HG03045 (cell line): ENCODE results near the gene PHC2.

ENCODE experiments used
- ATAC-seq: cut with Tn5 transposase; IDR thresholded peaks from one replicate; pipeline ENCODE4 v1.9.1; 2021; ENCODE audit warnings: mild to moderate bottlenecking, moderate library complexity; ENCODE audit not compliant: unreplicated experiment

Gene PHC2

DNA sequence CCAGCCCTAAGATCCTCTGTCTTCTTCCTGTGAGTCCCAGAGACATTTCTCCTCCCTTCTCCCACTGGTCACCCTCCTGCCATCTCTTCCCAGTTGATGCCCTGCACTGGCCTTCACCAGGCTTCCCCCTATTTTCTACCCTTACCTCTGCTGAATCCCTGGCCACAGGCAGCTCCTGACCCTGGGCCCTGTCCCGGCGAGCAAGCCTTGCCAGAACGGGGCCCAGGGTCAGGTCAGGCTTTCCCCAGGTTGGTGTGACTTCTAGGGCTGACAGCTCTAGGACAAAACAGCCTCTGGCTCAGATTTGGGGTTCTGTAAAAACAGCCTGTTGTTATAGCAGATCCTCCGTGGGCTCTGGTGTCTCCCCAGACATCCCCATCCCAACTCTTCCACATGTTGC is 57.3 kb downstream of the PHC2 start:
- no peak for ATAC-seq

DNA sequence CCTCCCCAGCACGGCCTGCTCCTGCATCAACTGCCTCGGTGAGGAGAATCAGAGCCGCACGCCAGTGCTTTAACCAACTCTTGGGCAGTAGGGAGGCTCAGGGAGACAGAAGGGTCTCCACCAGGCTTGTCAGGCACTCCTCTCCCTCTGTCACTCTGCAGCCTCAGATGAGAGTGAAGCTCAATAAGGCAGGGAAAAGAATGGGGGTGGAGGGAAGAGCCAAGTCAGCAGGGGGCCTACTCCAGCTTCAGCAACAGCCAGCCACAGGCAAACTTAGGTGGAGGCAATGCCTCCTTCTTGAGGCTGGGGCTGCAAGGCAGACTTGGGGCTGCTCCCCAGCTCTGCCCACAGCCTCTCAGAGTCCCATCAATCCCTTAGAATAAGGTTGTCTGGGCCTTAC is 58.2 kb downstream of the PHC2 start:
- no peak for ATAC-seq

DNA sequence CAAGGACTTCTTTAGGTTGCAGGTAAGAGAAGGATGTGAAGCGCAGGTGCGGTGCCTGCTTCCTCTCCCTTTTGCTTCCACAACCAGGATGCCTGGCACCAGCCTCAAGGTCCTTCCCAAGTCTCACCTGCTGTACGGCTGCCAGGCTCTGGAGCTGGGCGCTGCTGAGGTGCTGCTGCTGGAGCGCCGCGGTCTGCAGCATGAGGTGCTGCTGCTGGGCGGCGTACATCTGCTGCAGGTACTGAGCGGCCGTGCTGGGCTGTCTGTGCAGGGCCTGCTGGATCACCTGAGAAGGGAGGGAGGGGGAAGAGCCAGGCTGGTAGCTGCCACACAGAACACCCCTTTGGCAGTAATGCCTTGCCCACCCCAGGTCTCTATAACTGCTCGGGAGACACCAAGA is 58.7 kb downstream of the PHC2 start:
- no peak for ATAC-seq

DNA sequence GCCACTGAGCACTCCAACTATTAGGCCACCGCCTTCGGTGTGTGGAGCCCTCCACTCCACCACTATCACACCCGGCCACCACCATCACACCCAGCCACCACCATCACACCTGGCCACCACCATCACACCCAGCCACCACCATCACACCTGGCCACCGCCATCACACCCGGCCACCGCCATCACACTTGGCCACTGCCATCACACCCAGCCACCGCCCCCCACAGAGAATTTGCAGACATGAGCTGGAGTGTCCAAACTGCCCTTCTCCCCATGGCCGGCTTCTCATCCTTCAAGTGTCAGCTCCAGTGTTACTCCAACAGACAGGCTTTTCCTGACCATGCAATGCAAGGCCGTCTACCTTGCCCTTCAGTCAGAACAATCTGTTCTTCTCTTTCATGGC is 59.6 kb downstream of the PHC2 start:
- ATAC-seq = no peak

DNA sequence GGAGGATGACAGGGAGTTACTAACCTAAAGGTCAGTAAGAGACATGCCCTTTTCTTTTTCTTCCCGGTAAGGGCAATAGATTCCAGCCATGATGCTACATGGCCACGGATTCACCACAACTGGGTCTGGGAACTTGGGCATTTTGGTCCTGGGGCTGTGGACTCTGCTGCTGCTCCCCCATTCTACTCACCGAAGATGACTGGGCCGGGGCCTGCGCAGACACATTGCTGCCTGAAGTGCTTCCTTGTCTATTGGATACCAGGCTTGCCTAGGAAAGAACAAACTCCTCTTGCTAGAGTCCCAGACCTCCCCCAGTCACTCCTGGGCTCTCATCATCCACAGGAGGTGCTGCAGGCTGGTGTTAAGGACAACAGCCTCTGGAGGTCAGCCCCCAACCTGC is 60.1 kb downstream of the PHC2 start:
- no peak for ATAC-seq

DNA sequence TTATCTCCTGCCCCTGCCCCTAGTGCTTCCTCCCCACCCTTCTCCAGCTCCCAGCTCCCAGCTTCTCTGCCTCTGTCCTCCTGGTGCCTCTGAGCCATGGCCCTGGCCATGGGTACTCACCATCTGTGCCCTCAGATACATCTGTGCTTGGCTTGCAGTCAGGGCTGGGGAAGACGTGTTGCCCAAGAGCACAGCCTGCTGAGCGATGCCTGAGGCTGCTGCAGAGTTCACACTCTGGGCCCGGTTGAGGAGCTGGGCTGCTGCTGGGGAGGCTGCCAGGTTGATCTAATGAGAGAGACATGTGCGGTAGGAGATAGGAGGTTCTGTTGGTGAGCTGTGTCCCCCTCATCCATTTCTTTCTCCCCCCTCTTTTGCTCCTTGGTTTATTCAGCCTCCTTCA is 60.6 kb downstream of the PHC2 start:
- ATAC-seq = no peak

DNA sequence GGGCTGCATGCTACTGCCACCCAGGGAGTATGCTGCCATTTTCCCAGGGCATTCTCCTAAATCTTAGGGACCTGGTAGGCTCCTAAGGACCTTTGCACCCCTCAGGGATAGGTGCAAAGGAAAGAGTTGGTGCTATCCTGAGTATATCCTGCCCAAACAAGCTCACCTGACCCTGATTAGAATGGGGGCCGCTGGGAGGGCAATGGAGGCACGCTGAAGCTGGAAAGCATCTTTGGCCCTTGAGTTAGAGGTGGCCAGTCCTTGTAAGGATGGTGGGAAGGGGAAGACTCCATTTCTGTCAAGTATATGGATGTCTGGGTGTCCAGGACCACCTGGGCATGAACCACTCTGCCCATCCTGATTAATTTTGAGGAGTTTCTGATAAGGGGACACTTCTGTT is 61.1 kb downstream of the PHC2 start:
- ATAC-seq = no peak

DNA sequence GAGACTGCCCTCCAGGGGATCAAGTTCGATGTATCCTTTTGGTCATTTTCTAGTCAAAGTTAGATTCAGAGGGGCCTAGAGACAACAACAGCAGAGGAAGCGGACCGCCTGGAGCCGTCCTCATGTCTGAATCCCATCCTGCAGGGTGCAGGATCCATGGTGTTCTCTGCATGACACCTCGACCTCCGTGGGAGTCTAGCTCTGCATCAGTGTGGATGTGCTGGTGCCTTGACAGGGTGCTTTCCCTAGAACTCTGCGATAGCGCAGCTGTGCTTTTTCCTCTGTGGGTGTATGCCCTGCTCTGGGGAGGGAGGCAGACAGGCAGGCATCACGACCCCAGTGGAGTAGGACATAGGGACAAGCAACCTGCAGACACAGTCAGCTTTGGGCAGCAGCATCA is 61.8 kb downstream of the PHC2 start:
- no peak for ATAC-seq

DNA sequence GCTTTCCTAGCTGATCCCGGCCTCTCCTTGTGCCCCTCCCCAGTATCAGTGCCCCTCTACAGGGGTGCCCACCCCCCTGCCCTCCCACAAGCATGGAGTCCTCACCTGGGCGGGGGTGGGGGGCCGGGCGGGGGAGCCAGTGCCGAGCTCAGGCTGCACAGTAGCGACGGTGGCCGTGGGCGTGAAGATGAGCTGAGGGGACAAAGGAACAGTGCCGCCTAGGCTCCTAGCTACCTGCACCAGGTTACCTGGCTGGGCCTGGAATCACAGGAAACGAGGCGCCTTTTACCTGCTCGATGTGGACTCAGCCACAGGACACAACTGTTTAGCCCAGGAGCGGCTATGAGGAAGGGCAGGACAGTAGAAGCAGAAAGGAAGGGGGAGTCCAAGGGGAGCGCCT is 62.5 kb downstream of the PHC2 start:
- ATAC-seq = no peak

DNA sequence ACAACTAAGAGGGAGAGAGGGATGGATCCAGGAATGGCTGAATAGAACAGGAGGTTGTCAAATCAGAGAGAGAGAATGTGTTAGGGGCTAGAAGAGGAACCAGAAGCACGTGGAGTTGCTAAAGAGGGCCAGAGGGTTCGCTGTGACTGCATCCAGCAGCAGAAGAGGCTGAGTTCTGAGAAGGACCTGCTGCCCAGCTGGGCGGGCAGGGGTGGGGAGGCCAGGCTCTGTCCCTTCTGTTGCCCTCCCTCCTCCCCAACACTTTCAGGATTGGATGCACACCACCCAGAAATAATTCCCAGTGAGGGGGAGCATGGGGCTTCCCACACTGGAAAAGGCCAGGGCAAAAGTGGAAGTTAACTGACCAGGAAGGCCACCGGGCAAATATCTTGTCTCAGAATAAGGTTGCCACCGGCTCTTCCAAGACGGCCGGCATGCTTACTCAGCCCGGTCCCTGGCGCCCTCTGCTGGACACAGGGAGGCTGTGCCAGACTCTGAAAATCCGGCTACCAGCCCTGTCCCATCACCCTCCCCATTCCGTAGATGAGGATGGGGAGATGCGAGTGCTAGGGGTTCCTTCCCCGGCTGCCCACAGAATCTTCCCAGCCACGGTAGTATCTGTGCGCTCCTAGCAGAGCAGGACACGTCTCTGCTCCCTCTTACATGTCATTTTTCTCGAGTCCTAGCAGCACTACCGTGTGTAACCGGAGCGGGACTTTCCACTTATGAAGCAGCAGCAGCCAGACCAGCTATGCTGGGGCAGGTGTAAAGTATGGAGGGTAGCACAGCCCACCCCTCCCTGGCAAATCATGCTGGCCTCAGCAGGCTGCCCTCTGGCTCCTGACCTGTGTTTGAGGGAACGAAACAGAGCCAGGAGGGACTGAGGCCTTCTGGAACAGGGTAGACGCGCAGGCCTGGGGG is 63.1 kb downstream of the PHC2 start:
- peak; percentile 57 for ATAC-seq

DNA sequence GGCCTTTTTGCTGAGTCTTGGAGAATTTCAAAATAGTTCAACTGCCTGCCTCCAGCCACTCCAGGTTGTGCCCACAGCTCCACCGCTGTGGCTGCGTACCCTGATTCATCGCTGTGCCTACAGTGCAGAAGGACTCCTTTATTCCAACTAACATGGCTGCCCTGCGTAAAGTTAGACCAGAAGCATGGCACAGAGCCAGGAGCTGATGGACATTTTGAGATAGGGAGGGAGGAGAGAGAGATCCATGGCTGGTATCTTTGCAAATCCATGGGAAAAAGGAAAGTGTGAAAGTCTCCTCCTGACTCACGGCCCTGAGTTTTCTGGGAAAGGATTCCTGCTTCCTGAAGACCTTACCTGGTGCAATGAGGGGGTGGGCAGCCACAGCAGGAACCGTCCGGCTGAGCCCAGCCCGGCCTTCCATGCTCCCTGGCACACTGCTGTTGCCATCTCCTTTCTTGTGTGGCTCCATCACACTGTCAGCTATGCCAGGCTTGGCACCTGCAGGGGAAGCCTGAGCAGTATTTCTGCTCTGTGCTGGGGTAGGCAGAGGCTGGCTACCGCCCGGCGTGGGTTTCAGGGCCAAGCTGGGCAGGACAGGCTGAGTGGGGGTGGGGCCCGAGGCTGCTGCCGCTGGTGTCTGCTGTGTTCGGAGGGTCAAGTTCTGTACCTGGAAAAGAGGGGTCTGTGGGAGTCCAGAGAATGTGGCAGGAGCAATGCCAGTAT is 64.0 kb downstream of the PHC2 start:
- ATAC-seq = no peak

DNA sequence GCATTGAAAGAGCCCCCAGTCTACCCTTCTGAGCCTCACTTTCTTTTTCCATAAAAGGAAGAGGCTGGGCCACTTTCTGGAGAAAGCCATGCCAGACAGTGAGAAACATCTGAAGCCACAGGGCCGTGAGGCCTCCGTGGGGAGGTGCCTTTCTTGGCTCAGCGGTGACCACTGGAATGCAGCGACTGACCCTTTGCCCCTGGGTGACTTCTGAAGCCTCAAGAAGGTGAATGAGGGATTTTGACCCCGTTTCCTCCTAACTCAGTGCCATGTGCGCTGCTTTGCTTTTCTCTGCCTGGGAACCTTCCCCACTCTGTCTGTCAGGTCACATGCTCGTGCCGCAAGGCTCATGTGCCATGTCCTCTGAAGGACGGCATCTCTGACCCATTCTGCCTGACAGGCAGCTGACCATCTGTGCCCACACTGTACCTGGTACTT is 65.3 kb downstream of the PHC2 start:
- ATAC-seq = no peak

DNA sequence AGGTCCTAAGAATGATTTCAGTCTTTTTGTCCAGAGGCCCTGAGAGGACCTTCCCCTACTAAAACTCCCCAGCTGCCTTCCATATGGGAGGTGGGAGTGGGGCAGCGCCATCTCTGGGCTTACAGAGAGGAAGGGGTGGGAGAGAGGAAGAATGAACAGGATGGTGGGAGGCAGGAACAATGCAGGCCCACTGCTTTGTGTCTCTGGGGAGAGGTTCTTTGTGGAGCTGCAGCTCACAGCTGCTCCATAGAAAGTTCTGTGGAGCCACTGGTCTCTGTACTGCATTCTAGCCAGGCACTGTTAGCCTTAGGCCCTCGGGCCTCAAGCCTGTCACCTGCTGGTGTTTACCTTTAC is 66.4 kb downstream of the PHC2 start:
- ATAC-seq = no peak

DNA sequence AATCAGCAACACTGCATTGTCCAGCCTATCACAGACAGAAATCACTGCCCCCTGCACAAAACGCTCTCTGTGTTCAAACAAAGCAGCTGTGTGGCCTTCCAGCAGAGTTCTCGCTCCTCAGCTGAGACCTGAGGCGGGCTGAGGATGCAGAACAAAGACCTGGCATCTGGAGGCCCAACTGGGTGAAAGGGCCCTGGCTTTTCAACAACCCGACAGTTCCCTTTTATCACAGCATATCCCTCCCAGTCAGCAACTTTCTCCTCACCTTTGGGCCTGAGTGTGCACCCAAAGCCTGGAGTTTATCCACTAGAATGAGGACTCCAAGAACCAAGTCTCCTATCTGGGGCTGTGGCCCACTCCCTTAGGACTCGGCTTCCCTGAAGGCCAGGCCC is 67.4 kb downstream of the PHC2 start:
- ATAC-seq = no peak

DNA sequence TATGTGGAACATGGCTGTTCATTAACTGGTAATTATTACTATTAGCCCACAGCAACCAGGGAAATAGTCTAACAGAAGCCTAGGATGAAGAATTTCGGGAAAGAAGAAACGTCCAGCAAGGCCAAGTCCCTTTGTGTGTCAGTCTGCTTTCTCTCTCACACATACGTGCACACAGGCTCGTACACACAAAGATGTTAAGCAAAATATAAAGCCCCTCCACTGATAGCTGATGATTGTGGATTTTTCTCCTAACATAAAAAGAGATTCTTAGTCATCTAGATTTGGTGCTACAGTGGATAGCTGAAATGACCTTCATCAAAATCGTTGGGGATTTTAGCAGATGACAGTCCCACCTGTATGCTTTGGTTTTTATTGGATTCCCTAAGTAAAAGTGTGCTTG is 67.9 kb downstream of the PHC2 start:
- ATAC-seq = no peak

DNA sequence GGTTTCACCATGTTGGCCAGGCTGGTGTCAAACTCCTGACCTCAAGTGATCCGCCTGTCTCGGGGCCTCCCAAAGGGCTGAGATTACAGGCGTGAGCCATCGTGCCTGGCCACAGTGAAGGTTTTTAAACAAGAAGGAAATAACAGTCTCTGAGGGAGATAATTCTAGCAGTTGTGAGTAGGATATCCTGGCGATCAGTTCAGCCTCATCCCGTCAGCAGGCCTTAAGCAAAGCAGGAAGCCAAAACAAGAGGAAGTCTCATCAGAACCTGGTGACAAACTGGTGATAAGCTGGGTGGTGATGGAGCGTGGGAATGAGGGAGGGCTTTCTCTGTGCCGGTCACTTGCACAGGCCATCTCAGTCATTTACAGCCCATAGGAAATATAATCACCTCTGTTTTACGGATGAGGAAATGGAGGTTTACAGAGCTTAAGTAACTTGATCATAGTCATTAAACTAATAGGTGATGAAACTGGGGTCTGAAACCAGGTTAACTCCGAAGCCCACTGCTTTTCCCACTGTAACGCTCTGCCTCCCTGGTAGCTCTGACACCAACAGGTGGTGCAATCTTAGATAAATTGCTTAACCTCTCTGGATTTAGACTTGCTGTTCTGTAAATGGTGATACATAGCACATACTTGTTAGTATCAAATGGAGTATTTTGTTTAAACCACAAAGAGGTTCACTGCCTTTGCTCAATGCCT is 69.2 kb downstream of the PHC2 start:
- ATAC-seq = no peak

DNA sequence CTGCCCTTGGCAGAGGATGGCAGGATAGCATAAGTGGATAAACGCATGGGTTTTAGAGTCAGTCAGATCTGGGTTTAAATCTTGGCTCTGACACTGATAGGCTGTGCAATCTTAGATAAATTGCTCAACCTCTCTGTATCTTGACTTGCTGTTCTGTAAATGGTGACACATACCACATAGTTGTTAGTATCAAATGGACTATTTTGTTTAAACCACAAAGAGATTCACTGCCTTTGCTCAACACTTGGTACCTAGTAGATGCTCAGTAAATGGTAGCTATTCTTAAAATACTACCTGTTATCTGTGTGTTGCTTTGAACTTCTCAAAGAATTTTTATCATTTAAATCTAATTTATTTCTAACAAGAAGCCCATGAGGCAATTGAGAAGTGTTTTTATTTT is 70.5 kb downstream of the PHC2 start:
- ATAC-seq = no peak

DNA sequence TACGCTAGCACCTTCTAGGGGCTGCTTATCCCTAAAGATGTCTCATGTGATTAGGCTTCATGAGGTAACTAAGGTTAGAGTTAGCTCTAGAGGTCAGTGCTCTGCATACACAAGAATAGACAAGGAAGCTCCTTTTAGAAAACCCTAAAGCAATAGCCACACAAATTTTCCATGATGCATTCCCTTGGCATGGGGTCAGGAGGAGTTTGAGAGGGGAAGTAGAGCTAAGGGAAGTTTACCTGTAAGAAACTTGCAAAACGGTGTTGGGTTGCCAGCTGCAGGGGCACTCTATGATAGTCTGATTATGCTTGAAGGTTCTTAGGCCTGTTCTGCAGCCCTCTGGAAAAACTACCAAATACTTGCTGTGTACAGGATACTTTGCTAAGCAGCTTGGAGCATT is 71.0 kb downstream of the PHC2 start:
- no peak for ATAC-seq

DNA sequence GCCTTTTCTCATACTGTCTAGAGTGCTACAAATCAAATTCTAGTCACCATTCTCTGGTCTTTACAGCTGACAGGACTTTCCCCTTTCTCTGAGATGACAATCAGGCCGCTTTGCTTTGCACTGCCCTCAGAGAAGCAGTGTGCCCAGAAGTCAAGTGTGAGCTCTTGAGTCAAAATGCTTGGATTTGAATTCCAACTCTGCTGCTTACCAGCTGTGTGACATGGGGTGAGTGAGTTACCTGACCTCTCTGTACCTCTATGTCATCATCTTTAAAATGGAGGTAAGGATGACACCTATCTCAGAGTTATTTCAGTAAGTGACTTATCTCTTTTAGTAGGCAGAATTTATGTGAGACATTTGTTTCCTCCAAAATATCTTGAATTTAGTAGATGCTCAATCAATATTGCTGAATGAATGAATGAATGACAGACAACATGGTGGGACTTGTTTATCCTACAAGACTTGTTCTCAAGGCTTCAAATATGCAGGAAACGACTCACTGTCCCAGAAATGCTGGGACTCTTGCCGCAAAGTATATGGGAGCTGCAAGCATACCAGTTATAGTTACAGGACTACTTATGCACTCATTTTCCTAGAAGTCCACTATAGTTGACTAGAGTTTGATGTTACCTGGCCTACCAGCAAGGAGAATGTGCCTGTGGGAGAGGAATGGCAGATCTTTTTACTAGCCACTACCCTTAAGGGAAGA is 71.9 kb downstream of the PHC2 start:
- ATAC-seq = no peak

DNA sequence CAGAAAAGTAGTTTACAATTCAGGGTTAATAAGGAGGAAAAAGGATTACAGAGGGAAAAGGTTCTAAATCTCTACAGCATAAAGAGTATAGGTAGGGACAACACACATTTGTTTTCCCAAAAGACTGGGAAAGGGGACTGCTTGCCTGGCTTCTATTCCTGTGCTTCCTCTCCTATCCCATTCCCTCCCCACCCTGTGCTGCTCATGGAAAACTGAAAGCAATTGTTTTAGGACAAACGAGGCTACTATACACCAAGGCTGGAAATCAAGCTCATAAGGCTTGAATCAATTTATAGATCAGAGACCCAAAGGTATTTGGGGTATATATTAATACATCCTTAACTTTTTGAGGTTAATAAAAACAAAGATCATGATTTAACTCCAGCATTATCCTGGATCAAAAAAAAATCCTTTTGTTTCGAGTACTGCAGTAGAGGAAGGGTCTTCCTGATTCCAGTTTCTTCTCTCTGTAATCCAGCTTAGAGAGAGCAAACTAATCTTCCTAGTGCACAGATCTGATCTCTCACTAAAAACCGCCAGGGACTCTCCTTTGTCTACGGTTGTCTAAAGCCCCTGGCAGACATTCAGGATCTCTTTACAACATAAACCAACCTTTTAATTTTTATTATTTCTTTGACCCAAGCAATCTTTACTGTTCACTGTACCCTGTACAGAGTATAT is 72.6 kb downstream of the PHC2 start:
- no peak for ATAC-seq

DNA sequence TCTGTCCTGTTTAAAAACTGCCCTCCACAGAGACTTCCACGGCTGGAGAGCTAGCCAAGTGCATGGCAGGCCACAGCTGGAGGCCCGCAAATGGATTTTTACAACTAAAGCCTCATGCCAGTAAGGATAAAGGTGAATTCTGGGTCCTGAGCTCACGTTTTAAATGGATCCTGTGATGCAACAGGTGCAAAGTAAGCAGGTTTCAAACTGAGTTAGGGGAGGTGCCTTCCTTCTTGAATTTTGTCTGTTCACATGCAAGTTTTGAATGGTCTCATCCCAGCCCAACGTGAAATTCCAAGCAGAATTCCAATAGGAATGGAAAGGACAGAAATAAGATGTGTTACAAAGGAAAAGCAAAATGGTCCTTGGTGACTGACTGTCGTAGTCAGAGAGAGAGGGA is 73.8 kb downstream of the PHC2 start:
- ATAC-seq = no peak
